C4-2B (cell line): Measurements from ENCODE around the gene ATP6AP1.

ENCODE experiments used
- ZFX ChIP-seq: fragments of 450-650 bp; IDR thresholded peaks from 2 replicates; pipeline ENCODE4 v1.6.1; 2017
- TF ChIP-seq, protein P1 (sequence below): fragments of 450-650 bp; conservative IDR thresholded peaks from 2 replicates; pipeline ENCODE4 v1.5.1; 2017; ENCODE audit warnings: mild to moderate bottlenecking

DNA sequence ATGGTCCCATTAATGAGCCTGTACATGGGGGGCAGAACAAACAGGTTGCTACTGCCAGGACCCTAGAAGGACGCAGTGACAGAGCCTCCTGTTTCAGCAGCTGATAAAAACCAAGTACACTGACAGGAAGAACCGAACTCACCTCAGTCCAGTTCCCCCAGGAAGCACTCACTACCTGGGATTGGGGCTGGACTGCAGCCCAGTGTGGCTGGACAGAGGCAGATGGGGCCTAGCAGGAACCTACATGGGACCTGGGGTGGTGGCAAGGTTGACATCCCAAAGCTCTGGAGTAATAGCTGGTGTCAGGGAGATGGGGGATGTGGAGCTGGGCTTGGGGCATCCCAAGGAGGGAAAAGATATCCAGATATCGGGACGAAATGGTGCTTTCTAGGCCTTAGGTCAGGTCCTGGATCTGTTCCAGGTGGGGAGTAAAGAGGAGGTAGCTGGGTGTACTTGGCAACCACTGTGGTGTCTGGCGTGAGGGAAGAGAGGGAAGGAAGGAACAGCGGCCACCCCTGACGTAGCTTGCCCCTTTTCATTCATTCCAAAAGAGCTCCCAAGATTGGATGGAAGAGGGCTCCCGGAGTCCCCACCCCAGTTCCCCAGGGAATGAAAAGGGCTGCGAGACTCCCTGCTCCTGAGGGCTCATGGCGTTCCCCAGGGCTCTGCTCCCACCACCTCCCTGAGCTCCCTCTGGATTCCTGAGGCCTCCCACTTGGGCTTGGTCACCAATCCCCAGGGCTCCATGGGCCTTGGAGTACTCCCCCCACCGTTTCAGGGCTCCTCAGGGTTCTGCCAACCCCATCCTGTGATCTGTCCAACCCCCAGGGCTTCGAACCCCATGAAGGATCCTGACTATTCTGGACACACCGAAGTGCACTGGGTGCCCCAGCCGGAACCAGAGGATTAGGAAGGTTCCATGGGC lies 44.9 kb upstream of the ATP6AP1 start:
- TF ChIP-seq, protein P1, sequence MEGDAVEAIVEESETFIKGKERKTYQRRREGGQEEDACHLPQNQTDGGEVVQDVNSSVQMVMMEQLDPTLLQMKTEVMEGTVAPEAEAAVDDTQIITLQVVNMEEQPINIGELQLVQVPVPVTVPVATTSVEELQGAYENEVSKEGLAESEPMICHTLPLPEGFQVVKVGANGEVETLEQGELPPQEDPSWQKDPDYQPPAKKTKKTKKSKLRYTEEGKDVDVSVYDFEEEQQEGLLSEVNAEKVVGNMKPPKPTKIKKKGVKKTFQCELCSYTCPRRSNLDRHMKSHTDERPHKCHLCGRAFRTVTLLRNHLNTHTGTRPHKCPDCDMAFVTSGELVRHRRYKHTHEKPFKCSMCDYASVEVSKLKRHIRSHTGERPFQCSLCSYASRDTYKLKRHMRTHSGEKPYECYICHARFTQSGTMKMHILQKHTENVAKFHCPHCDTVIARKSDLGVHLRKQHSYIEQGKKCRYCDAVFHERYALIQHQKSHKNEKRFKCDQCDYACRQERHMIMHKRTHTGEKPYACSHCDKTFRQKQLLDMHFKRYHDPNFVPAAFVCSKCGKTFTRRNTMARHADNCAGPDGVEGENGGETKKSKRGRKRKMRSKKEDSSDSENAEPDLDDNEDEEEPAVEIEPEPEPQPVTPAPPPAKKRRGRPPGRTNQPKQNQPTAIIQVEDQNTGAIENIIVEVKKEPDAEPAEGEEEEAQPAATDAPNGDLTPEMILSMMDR = no peak
- TF ChIP-seq ZFX = no peak
